Lower leg skin (tissue), 4 donors: Measurements from ENCODE around the gene ARHGEF11. TPM values are rescaled to one million over a fixed set of nuclear protein-coding genes. Genes with fewer than 3 reads are reported as not detected.
"Not testable (repeated sequence)": the region's sequence is repeated elsewhere in the genome, so short reads cannot be mapped to it uniquely, and the experiment has no call there.

Experiments
- DNase-seq, 2 donors: peaks; one replicate each; pipeline ENCODE4 v3.0.0-alpha.2; 2019; ENCODE audit warnings: low spot score in 2 of 2
- H3K4me3 ChIP-seq: fragments of 200-600 bp; sonication (generic); 2 replicates; pipeline ENCODE4 v1.5.1; 2017; ENCODE audit warnings: mild to moderate bottlenecking, low read depth; ENCODE audit not compliant: poor library complexity, severe bottlenecking
- POLR2A ChIP-seq, 2 donors: fragments of 450-650 bp; IDR thresholded peaks; one replicate each; pipeline ENCODE4 v1.6.1; 2016 to 2017; ENCODE audit warnings: antibody characterized with exemption in 2 of 2, mild to moderate bottlenecking in 1 of 2, moderate library complexity in 1 of 2
- WGBS, 2 donors: methylation state at CpG; one replicate each; pipeline ENCODE4 v1.1.5; 2018; 5-methylcytosine and 5-hydroxymethylcytosine counted together
- intact Hi-C: fragments of 100-400 bp; cut with DNase I; formaldehyde crosslinking; loops from one replicate; pipeline ENCODE4 v1.15.0; 2023; ENCODE audit warnings: low total_unique reads
- total RNA-seq, 4 donors: library from RNA; depleted of rRNA; stranded (reverse); fragments of >200 nt; gene quantifications; one replicate each; pipeline ENCODE4 v1.1.0, GENCODE V29; 2016
- TF ChIP-seq, protein P1 (sequence below), 3 donors: fragments of 450-650 bp; IDR thresholded peaks; one replicate each; pipeline ENCODE4 v1.5.1; 2016; ENCODE audit warnings: antibody characterized with exemption in 3 of 3, mild to moderate bottlenecking in 3 of 3, moderate library complexity in 2 of 3

The ARHGEF11 gene
- total RNA-seq, 4 donors from 2014 or later = 16.3 to 30.9 (median 27.3) TPM

DNA sequence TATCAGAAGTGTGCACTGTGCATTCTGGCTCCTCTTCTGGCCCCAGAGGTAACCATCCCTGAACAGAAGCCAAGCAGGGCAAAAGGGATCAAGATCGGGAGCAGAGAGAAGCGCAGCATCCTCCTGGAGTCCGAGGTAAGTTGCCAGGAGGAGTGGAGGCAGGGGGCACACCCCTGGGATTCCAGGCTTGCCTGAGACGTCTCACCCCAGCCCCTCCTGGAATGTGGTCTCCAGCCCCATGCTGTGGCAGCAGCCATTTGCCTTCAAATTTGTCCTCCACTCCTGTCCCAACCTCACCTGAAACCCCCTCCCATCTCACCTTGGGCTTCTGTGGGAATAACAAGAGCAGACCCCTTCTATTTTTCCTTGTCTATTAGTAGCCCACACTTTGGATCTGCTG is 115.1 kb downstream of the ARHGEF11 start:
- WGBS, 2 donors = 49 to 50% methylated on average over 4 of the region's 4 CpGs
- H3K4me3 ChIP-seq = no peak overlapping the region
- DNase-seq = no peak
- intact Hi-C loops = no loop called here
- TF ChIP-seq, protein P1, sequence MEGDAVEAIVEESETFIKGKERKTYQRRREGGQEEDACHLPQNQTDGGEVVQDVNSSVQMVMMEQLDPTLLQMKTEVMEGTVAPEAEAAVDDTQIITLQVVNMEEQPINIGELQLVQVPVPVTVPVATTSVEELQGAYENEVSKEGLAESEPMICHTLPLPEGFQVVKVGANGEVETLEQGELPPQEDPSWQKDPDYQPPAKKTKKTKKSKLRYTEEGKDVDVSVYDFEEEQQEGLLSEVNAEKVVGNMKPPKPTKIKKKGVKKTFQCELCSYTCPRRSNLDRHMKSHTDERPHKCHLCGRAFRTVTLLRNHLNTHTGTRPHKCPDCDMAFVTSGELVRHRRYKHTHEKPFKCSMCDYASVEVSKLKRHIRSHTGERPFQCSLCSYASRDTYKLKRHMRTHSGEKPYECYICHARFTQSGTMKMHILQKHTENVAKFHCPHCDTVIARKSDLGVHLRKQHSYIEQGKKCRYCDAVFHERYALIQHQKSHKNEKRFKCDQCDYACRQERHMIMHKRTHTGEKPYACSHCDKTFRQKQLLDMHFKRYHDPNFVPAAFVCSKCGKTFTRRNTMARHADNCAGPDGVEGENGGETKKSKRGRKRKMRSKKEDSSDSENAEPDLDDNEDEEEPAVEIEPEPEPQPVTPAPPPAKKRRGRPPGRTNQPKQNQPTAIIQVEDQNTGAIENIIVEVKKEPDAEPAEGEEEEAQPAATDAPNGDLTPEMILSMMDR (IDR thresholded peaks at IDR 0.05) = no peak
- no peak for TF ChIP-seq POLR2A (IDR thresholded peaks at IDR 0.05)

- no peak for TF ChIP-seq POLR2A (IDR thresholded peaks at IDR 0.05)
- TF ChIP-seq, protein P1 (IDR thresholded peaks at IDR 0.05) = no peak
- no peak overlapping the region for H3K4me3 ChIP-seq
- no peak for DNase-seq
- intact Hi-C loops = no loop called here
- 40 to 47% methylated on average over 6 of the region's 6 CpGs for WGBS, 2 donors
These were observed 115.8 kb downstream of the ARHGEF11 start for GRCh38 chr1:156929596-156930238.

- intact Hi-C loops = no loop called here
- 7 to 9% methylated on average over 4 of the region's 4 CpGs for WGBS, 2 donors
These were observed 117.4 kb downstream of the ARHGEF11 start for GRCh38 chr1:156928043-156928602.

DNA sequence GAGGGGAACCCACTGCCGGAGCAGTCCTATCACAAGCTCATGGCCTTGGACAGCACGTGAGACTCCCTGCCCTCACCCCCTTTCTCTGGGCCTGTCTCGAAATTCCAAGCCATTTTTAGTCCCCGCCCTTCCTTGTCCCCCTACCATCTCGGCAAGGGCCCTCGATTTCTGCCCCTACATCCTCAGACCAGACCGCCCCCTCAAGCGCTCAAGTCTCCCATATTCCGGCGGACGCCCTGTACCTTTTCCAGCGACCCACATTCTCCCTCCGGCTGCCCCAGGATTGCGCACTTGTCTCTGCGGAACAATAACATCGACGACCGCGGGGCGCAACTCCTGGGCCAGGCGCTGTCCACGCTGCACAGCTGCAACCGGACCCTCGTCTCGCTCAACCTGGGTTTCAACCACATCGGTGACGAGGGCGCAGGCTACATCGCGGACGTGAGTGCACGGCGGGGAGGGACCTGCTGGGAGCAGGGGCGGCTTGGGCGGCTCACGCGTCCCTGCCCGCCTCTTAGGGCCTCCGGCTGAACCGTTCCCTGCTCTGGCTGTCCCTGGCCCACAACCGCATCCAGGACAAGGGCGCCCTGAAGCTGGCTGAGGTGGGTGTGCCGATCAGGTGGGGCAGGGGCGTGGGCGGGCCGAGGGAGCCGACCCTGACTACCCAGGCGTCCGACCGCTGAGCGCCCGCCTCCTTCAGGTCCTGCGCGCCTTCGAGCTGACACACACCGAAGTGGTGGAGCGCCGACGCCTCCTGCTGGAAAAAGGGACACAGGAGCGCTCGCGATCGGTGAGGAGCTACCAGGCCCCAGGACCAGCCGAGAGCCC is 118.1 kb downstream of the ARHGEF11 start:
- H3K4me3 ChIP-seq = no peak overlapping the region
- TF ChIP-seq POLR2A (IDR thresholded peaks at IDR 0.05) = no peak
- TF ChIP-seq, protein P1 (IDR thresholded peaks at IDR 0.05) = no peak
- 11 to 13% methylated on average over 44 of the region's 64 CpGs for WGBS, 2 donors
- intact Hi-C loops = no loop called here
- peak in 1 of 2 donors; percentile 47 for DNase-seq

More at GRCh38 chr1:156928043-156928602, 117.4 kb downstream of the ARHGEF11 start:
- TF ChIP-seq, protein P1 (IDR thresholded peaks at IDR 0.05) = no peak
- TF ChIP-seq POLR2A (IDR thresholded peaks at IDR 0.05) = no peak
- no peak for DNase-seq
- no peak overlapping the region for H3K4me3 ChIP-seq

DNA sequence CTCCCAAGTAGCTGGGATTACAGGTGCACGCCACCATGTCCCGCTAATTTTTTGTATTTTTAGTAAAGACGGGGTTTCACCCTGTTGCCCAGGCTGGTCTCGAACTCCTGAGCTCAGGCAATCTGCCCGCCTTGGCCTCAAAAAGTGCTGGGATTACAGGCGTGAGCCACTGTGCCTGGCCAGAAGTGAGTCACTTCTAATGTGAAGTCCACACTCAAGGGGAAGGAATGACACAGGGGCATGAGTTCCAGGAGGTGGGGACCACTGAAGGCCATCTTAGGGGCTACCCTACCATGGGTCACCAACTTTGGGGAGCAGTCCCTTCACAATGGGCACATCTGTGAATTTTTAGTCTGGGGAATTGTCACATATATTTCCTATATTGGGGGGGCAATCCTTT is 118.8 kb downstream of the ARHGEF11 start:
- intact Hi-C loops, DNase-seq, H3K4me3 ChIP-seq: not testable (repeated sequence)
- 87 to 92% methylated on average over 6 of the region's 6 CpGs for WGBS, 2 donors

DNA sequence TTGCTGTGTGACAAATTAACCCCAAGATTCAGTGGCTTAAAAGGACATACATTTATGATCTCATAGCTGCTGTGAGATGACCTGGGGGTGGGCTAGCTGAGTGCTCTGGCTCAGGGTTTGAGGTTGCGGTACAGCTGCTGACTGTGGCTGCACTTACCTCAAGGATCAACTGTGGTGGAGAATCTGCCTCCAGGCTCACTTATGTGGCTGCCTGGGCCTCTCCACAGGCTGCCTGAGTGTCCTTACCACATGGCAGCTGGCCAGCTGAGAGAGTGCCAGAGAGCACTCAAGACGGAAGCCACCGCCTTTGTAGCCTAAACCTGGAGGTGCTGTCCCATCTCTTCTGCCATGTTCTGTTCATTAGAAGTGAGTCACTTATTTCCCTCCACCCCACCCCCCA is 119.4 kb downstream of the ARHGEF11 start:
- intact Hi-C loops = no loop called here
- TF ChIP-seq, protein P1 (IDR thresholded peaks at IDR 0.05) = no peak
- no peak for TF ChIP-seq POLR2A (IDR thresholded peaks at IDR 0.05)
- peak in 1 of 2 donors; percentile 35 for DNase-seq
- H3K4me3 ChIP-seq = no peak overlapping the region
- 36 to 46% methylated on average over 3 of the region's 3 CpGs for WGBS, 2 donors
